HG03442 (cell line): ENCODE measurements around the gene HPS5.
"Not testable (repeated sequence)": the region's sequence is repeated elsewhere in the genome, so short reads cannot be mapped to it uniquely, and the experiment has no call there.

ENCODE experiments used
- ATAC-seq: cut with Tn5 transposase; IDR thresholded peaks from one replicate; pipeline ENCODE4 v1.9.1; 2021; ENCODE audit warnings: mild to moderate bottlenecking, moderate library complexity; ENCODE audit not compliant: unreplicated experiment

The HPS5 gene

GRCh38 chr11:18271206-18271605 lies 50.7 kb downstream of the HPS5 start:
- ATAC-seq: no peak

GRCh38 chr11:18270102-18270501 lies 51.8 kb downstream of the HPS5 start:
- ATAC-seq: no peak

GRCh38 chr11:18269252-18269651 lies 52.7 kb downstream of the HPS5 start:
- not testable (repeated sequence) for ATAC-seq

DNA sequence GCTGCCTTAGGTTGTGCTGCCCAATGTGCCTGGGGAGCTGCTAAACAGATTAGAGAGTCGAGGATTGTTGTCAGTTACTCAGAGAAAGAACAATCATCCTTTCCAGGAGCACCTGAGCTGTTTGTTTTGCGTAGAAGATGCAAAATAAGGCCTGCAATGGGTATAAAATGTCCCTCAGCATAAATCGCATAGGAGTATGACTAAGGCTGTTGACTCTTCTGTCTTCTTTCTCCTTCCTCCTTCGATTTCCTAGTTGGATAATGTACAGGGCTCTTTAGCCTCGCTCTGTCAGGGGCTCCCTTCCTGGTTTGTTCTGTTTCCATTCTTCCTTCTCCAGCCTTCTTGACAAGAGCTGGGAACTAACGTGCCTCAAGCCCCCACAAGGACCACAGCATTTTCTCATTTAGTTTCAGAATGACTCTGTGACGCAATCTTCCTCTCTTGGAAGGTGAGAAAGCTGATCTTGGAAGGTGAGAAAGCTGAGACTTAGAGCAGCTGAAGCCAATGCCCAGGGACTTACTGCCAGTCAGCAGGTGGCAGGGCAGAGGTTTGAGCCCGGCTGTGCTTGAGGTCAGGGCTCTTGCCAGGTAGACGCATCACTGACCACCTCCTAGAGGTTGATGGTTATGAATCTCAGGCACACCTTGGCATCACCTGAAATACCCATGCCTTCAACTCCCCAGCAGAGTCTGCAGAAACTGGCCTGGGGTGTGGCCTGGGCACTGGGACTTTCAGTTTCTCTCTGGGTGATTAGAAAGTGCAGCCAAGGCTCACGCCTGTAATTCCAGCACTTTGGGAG lies 54.4 kb downstream of the HPS5 start:
- ATAC-seq: peak; percentile 58

- no peak for ATAC-seq
These were observed 56.0 kb downstream of the HPS5 start, which contains the start of gene SAA1 for GRCh38 chr11:18265949-18266348. Gene SAA1 (plus strand): TSS chr11:18266264. CDS start chr11:18266888, 624 bp downstream.

GRCh38 chr11:18264677-18265555 lies 57.0 kb downstream of the HPS5 start:
- no peak for ATAC-seq

DNA sequence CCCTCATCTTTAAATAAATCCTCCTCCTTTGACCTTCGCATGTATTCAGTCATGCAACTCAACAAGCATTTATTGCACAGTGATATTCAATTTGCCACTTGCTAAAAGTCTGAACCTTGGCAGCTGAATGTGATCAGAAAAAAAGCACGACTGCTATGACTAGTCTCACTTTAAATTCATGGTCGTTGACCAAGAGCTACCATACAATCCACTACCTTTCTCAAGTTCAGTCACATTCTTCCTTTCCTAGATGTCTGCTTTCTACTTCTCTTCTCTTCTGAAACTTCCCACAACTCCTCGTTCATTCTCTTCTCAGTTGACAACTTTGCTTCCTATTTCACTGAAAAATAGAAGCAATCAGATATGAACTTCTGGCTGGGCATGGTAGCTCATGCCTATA lies 57.9 kb downstream of the HPS5 start:
- ATAC-seq: no peak

GRCh38 chr11:18262681-18263350 lies 59.1 kb downstream of the HPS5 start:
- ATAC-seq: not testable (repeated sequence)

DNA sequence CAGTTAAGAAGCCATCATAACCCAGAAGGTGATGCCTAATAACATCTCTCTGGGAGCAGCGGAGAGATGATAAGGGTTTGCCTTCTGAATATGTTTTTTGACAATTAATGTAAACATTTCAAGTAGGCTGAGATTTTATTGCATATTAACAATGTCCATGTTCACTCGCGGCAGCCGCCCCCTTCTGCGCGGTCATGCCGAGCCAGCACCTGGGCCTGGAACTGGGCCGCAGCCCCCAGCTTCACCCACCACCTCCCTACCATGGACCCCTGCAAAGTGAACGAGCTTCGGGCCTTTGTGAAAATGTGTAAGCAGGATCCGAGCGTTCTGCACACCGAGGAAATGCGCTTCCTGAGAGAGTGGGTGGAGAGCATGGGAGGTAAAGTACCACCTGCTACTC lies 60.2 kb downstream of the HPS5 start:
- no peak for ATAC-seq

GRCh38 chr11:18259259-18259658 lies 62.7 kb downstream of the HPS5 start:
- ATAC-seq: no peak

DNA sequence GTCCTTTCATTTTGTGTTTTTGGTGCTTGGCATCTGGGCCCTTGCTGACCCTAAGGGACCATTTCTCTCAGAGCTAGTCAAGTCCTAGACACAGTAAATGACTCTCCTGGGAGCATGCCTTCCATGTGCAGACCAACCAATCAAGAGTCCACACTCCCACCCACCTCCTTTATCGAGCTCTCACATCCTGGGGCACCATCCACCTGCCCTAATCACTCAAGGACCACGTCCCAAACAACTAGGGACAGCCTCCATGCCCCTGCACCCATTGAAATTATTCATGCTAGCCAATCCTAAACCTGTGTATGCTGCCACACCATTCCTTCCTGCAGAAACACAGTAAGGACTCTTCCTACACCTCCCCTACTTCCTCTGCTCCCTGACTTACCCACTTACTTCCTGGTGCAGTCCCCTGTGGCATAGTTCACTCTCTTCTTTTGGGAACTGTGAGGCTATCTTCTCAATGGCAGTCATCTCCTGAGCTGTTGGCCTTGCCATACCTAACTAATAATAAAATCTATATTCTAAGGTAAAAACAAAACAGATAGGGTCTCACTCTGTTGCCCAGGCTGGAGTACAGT lies 67.1 kb downstream of the HPS5 start:
- no peak for ATAC-seq

DNA sequence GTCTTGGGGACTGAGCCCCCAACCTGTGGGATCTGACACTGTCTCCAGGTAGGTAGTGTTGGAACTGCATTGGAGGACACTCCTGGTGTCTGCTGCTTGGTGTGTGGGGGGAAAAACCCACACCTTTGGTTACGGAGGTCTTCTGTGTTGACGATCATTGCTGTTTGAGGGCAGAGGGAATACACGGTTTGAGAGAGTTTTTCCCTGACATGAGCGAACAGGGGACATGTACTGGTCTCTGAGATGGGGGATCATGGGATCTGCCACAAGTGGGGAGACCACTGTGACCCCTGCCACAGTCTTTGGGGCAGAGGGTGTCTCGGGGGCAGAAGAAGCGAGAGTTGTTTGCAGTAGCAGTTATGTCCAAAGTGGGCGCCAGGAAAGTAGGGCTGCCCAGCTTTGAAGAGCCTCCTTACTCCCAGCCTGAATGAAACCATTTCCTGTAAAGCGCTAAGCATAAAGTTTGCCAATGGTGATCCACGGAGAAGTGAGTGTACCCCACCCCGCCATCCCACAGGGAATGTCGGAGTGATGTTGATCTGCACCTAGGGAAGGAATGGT lies 68.1 kb downstream of the HPS5 start:
- ATAC-seq: no peak

GRCh38 chr11:18253233-18253632 lies 68.7 kb downstream of the HPS5 start:
- ATAC-seq: no peak

GRCh38 chr11:18248561-18248960 lies 73.4 kb downstream of the HPS5 start, which contains the start of gene SAA2:
Gene SAA2 (minus strand): TSS chr11:18248668. CDS start chr11:18248011, 657 bp downstream.
- ATAC-seq: no peak

DNA sequence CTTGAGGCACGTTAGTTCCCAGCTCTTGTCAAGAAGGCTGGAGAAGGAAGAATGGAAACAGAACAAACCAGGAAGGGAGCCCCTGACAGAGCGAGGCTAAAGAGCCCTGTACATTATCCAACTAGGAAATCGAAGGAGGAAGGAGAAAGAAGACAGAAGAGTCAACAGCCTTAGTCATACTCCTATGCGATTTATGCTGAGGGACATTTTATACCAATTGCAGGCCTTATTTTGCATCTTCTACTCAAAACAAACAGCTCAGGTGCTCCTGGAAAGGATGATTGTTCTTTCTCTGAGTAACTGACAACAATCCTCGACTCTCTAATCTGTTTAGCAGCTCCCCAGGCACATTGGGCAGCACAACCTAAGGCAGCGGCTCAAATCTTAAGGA lies 74.8 kb downstream of the HPS5 start:
- peak; percentile 20 for ATAC-seq

DNA sequence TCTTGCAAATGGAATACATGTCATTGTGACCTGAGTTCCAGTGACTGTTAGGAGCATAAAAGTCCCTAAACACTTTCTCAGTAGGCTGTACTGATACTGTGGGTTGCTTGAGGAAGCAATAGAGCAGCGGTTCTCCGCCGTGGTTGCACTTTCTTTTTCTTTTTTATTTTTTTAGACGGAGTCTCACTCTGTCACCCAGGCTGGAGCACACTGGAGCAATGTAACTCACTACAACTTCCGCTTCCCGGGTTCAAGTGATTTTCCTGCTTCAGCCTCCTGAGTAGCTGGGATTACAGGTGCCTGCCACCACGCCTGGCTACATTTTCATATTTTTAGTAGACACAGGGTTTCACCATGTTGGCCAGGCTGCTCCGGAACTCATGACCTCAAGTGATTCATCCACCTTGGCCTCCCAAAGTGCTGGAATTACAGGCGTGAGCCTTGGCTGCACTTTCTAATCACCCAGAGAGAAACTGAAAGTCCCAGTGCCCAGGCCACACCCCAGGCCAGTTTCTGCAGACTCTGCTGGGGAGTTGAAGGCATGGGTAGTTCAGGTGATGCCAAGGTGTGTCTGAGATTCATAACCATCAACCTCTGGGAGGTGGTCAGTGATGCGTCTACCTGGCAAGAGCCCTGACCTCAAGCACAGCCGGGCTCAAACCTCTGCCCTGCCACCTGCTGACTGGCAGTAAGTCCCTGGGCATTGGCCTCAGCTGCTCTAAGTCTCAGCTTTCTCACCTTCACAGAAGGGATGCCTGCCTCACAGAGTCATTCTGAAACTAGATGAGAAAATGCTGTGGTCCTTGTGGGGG lies 75.4 kb downstream of the HPS5 start:
- ATAC-seq: peak; percentile 85

GRCh38 chr11:18245396-18245795 lies 76.5 kb downstream of the HPS5 start:
- no peak for ATAC-seq

DNA sequence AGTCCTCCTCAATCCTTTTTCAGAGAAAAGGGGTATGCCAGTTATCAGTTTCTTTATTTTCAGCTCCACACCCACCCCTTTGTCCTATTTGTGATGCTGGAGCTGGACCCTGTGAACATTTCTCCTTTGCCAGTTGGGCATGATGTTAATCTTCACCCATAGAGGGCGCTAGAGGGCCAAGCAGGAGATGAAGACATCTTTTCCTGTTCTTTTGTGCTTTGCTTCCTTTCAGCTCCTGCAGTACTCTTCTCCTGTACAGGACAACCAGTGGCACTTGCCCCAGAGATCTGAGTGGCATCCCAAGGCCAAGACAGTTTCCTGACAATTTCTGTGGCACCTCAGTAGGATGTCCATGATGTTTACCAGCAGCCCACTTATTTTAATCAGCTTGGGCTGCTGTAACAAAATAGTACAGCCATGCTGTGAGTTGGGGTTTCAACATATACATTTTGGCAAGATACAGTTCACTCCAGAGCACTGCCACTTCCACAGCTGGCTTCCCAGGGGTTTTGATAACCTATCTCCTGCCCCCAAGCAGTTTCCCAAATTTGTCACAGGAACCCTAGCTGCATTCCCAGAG lies 78.1 kb downstream of the HPS5 start:
- no peak for ATAC-seq

GRCh38 chr11:18239655-18240054 lies 82.3 kb downstream of the HPS5 start:
- ATAC-seq: no peak
